NT2/D1 (cell line): ENCODE measurements around the gene SIX1.

ENCODE experiments used
- DNase-seq: peaks from one replicate; pipeline ENCODE4 v3.0.0-alpha.2; 2011; ENCODE audit warnings: low read depth, low spot score
- H3K27me3 ChIP-seq: 2 replicates; pipeline ENCODE4 v1.6.0; 2011; ENCODE audit warnings: mild to moderate bottlenecking; ENCODE audit not compliant: insufficient read length, insufficient read depth
- H3K36me3 ChIP-seq: 2 replicates; pipeline ENCODE4 v1.6.1; 2011; ENCODE audit warnings: mild to moderate bottlenecking, low read length, mixed read lengths; ENCODE audit not compliant: insufficient read depth, insufficient read length
- H3K4me1 ChIP-seq: 2 replicates; pipeline ENCODE4 v1.5.1; 2011; ENCODE audit not compliant: insufficient read depth, insufficient read length
- H3K4me3 ChIP-seq: 2 replicates; pipeline ENCODE4 v1.5.1; 2011; ENCODE audit warnings: low read depth; ENCODE audit not compliant: insufficient read length
- H3K9ac ChIP-seq: 2 replicates; pipeline ENCODE4 v1.6.0; 2011; ENCODE audit warnings: low read depth; ENCODE audit not compliant: insufficient read length
- H3K9me3 ChIP-seq: 2 replicates; pipeline ENCODE4 v1.5.1; 2011; ENCODE audit warnings: mild to moderate bottlenecking, low read length; ENCODE audit not compliant: insufficient read depth
- SUZ12 ChIP-seq: IDR thresholded peaks from 2 replicates; pipeline ENCODE4 v1.6.1; 2011; ENCODE audit not compliant: insufficient read length, insufficient read depth; ENCODE audit errors: extremely low read depth
- YY1 ChIP-seq: IDR thresholded peaks from 2 replicates; pipeline ENCODE4 v1.6.1; 2011; ENCODE audit not compliant: insufficient read length, insufficient read depth
- ZNF274 ChIP-seq: IDR thresholded peaks from 2 replicates; pipeline ENCODE4 v1.6.1; 2011; ENCODE audit warnings: mild to moderate bottlenecking, low read depth, low read length

The SIX1 gene

GRCh38 chr14:60648249-60648933 is 886 bp downstream of the SIX1 start:
- no peaks in the 10 kb centered on the region for H3K9me3 ChIP-seq
- peaks cover 99% of the 10 kb centered on the region for H3K27me3 ChIP-seq
- no peak for DNase-seq
- H3K9ac ChIP-seq = no peak overlapping the region
- H3K36me3 ChIP-seq = no peaks in the 10 kb centered on the region
- H3K4me3 ChIP-seq = peak overlapping the region; percentile 40
- peaks cover 10% of the 10 kb centered on the region for H3K4me1 ChIP-seq
- TF ChIP-seq ZNF274 = no peak
- peak; percentile 96 for TF ChIP-seq SUZ12

GRCh38 chr14:60647837-60648248 is 1.4 kb downstream of the SIX1 start:
- Histone ChIP-seq H3K27me3 (peaks cover 99% of the 10 kb centered on the region), H3K9ac (no peak overlapping the region), H3K4me1 (peaks cover 10% of the 10 kb centered on the region), H3K9me3 (no peaks in the 10 kb centered on the region), H3K4me3 (peak overlapping the region; percentile 9), H3K36me3 (no peaks in the 10 kb centered on the region)
- DNase-seq = no peak
- no peak for TF ChIP-seq ZNF274
- TF ChIP-seq SUZ12 = no peak
- no peak for TF ChIP-seq YY1

GRCh38 chr14:60647081-60647836 is 2.0 kb downstream of the SIX1 start:
- H3K9ac ChIP-seq = no peak overlapping the region
- H3K27me3 ChIP-seq = peaks cover 99% of the 10 kb centered on the region
- no peaks in the 10 kb centered on the region for H3K9me3 ChIP-seq
- TF ChIP-seq ZNF274 (no peak), SUZ12 (no peak), YY1 (no peak)
- H3K4me1 ChIP-seq = peaks cover 6% of the 10 kb centered on the region
- H3K36me3 ChIP-seq = no peaks in the 10 kb centered on the region
- H3K4me3 ChIP-seq = peak overlapping the region; percentile 9
- DNase-seq = no peak

- Histone ChIP-seq H3K27me3 (peaks cover 99% of the 10 kb centered on the region), H3K9ac (no peak overlapping the region), H3K4me3 (no peak overlapping the region), H3K9me3 (no peaks in the 10 kb centered on the region), H3K36me3 (no peaks in the 10 kb centered on the region), H3K4me1 (peaks cover 6% of the 10 kb centered on the region)
- TF ChIP-seq SUZ12 (no peak), ZNF274 (no peak), YY1 (no peak)
- no peak for DNase-seq
Observed at GRCh38 chr14:60646226-60646818, 3.0 kb downstream of the SIX1 start.

GRCh38 chr14:60645126-60645741 is 4.0 kb downstream of the SIX1 start:
- Histone ChIP-seq H3K27me3 (peaks cover 99% of the 10 kb centered on the region), H3K9ac (no peak overlapping the region), H3K9me3 (no peaks in the 10 kb centered on the region), H3K4me1 (peaks cover 6% of the 10 kb centered on the region), H3K4me3 (no peak overlapping the region), H3K36me3 (no peaks in the 10 kb centered on the region)
- TF ChIP-seq SUZ12 = no peak
- TF ChIP-seq YY1 = no peak
- TF ChIP-seq ZNF274 = no peak
- DNase-seq = no peak

- TF ChIP-seq SUZ12 (no peak), ZNF274 (no peak), YY1 (no peak)
- Histone ChIP-seq H3K9me3 (no peaks in the 10 kb centered on the region), H3K9ac (no peak overlapping the region), H3K36me3 (no peaks in the 10 kb centered on the region), H3K4me1 (peaks cover 6% of the 10 kb centered on the region), H3K4me3 (no peak overlapping the region), H3K27me3 (peaks cover 99% of the 10 kb centered on the region)
- no peak for DNase-seq
Observed at GRCh38 chr14:60644666-60645065, 4.6 kb downstream of the SIX1 start.
